ENCODE measurements around the gene MFSD6L. TPM values are rescaled to one million over a fixed set of nuclear protein-coding genes. Genes with fewer than 3 reads are reported as not detected.

Gene MFSD6L
- under 1 TPM in 1 of 2 donors, not detected in 1; 0.12 TPM for total RNA-seq

GRCh38 chr17:8798846-8799569 is at the start of gene MFSD6L:
MFSD6L (minus strand) TSS chr17:8799365; CDS start chr17:8799120, 245 bp downstream.
- no peak for DNase-seq (ENCODE audit: low spot score)
- TF ChIP-seq CTCF (IDR thresholded peaks at IDR 0.05): peak in 1 of 2 donors; percentile 38
- peak within 1 kb of the TSS in 1 of 2 donors; percentile 16 for H3K4me3 ChIP-seq

GRCh38 chr17:8847891-8848290 is 48.7 kb upstream of the MFSD6L start:
- Histone ChIP-seq H3K4me1 (peaks cover 0 to 24% of the 10 kb centered on the region in 2 donors), H3K27ac (peak overlapping the region; percentile 62 to 71), H3K27me3 (no peaks in the 10 kb centered on the region), H3K36me3 (no peaks in the 10 kb centered on the region), H3K4me3 (no peak overlapping the region), H3K9me3 (no peaks in the 10 kb centered on the region)
- TF ChIP-seq CTCF (IDR thresholded peaks at IDR 0.05): no peak
- no peak for DNase-seq (ENCODE audit: low spot score)

More at GRCh38 chr17:8798846-8799569, at the start of gene MFSD6L:
- H3K27me3 ChIP-seq: no peaks in the 10 kb centered on the region
- H3K27ac ChIP-seq: no peak within 1 kb of the TSS
- H3K9me3 ChIP-seq: no peaks in the 10 kb centered on the region
- H3K4me1 ChIP-seq: peaks cover 0 to 8% of the 10 kb centered on the region in 2 donors
- H3K36me3 ChIP-seq: no peaks in the 10 kb centered on the region

- peak overlapping the region; percentile 62 to 71 for H3K27ac ChIP-seq
- DNase-seq (ENCODE audit: low spot score): no peak
- H3K36me3 ChIP-seq: no peaks in the 10 kb centered on the region
- H3K4me3 ChIP-seq: no peak overlapping the region
- peaks cover 0 to 26% of the 10 kb centered on the region in 2 donors for H3K4me1 ChIP-seq
- no peaks in the 10 kb centered on the region for H3K27me3 ChIP-seq
- no peak for TF ChIP-seq CTCF (IDR thresholded peaks at IDR 0.05)
- no peaks in the 10 kb centered on the region for H3K9me3 ChIP-seq
These were observed 47.6 kb upstream of the MFSD6L start for GRCh38 chr17:8846768-8847211.

- Histone ChIP-seq H3K4me1 (peaks cover 0 to 26% of the 10 kb centered on the region in 2 donors), H3K27ac (no peak overlapping the region), H3K9me3 (no peaks in the 10 kb centered on the region), H3K4me3 (no peak overlapping the region), H3K27me3 (no peaks in the 10 kb centered on the region), H3K36me3 (no peaks in the 10 kb centered on the region)
- DNase-seq (ENCODE audit: low spot score): no peak
- no peak for TF ChIP-seq CTCF (IDR thresholded peaks at IDR 0.05)
These were observed 45.4 kb upstream of the MFSD6L start for GRCh38 chr17:8844229-8845218.

GRCh38 chr17:8843344-8843743 is 44.2 kb upstream of the MFSD6L start:
- no peak for TF ChIP-seq CTCF (IDR thresholded peaks at IDR 0.05)
- Histone ChIP-seq H3K4me3 (no peak overlapping the region), H3K4me1 (peaks cover 0 to 24% of the 10 kb centered on the region in 2 donors), H3K27me3 (no peaks in the 10 kb centered on the region), H3K9me3 (no peaks in the 10 kb centered on the region), H3K36me3 (no peaks in the 10 kb centered on the region), H3K27ac (no peak overlapping the region)
- DNase-seq (ENCODE audit: low spot score): no peak

Measured in right atrium auricular region (tissue), 2 donors.